T-helper 22 cell (primary cell): ENCODE data around the gene PIK3CD.

ENCODE experiments used
- DNase-seq: peaks from one replicate; pipeline ENCODE4 v3.0.0-alpha.2; 2020; ENCODE audit warnings: low read depth

The PIK3CD gene

GRCh38 chr1:9651565-9652378, at the start of gene PIK3CD:
Gene PIK3CD (plus strand): TSS chr1:9651731. CDS start chr1:9710456, 58,725 bp downstream.
- DNase-seq: peak; percentile 28

GRCh38 chr1:9601942-9602793, 49.4 kb upstream of the PIK3CD start:
- no peak for DNase-seq

- DNase-seq: no peak
Observed at GRCh38 chr1:9602794-9603167, 48.8 kb upstream of the PIK3CD start.

- DNase-seq: no peak
Observed at GRCh38 chr1:9603307-9603706, 48.2 kb upstream of the PIK3CD start.

GRCh38 chr1:9603766-9604753, 47.5 kb upstream of the PIK3CD start:
- DNase-seq: no peak

- DNase-seq: no peak
Observed at GRCh38 chr1:9604836-9605235, 46.7 kb upstream of the PIK3CD start.

- DNase-seq: no peak
Observed at GRCh38 chr1:9605946-9606455, 45.5 kb upstream of the PIK3CD start.

- DNase-seq: no peak
Observed at GRCh38 chr1:9606458-9606857, 45.1 kb upstream of the PIK3CD start.

- no peak for DNase-seq
Observed at GRCh38 chr1:9606948-9607347, 44.6 kb upstream of the PIK3CD start.

GRCh38 chr1:9607352-9607751, 44.2 kb upstream of the PIK3CD start:
- no peak for DNase-seq

- DNase-seq: no peak
Observed at GRCh38 chr1:9609998-9610397, 41.5 kb upstream of the PIK3CD start.

- no peak for DNase-seq
Observed at GRCh38 chr1:9610548-9610947, 41.0 kb upstream of the PIK3CD start.

GRCh38 chr1:9611716-9612115, 39.8 kb upstream of the PIK3CD start:
- DNase-seq: no peak

- DNase-seq: no peak
Observed at GRCh38 chr1:9612162-9612845, 39.2 kb upstream of the PIK3CD start.

- no peak for DNase-seq
Observed at GRCh38 chr1:9612871-9613624, 38.5 kb upstream of the PIK3CD start.

GRCh38 chr1:9613625-9614299, 37.8 kb upstream of the PIK3CD start:
- no peak for DNase-seq

GRCh38 chr1:9615316-9616063, 36.0 kb upstream of the PIK3CD start:
- no peak for DNase-seq

- no peak for DNase-seq
Observed at GRCh38 chr1:9618909-9619679, 32.4 kb upstream of the PIK3CD start.
